ENCODE data around the gene HS3ST1.

The HS3ST1 gene

GRCh38 chr4:11428231-11428898 is at the start of gene HS3ST1:
HS3ST1 (minus strand) TSS chr4:11428894; CDS start chr4:11400005, 28,889 bp downstream.
- DNase-seq: no peak

DNA sequence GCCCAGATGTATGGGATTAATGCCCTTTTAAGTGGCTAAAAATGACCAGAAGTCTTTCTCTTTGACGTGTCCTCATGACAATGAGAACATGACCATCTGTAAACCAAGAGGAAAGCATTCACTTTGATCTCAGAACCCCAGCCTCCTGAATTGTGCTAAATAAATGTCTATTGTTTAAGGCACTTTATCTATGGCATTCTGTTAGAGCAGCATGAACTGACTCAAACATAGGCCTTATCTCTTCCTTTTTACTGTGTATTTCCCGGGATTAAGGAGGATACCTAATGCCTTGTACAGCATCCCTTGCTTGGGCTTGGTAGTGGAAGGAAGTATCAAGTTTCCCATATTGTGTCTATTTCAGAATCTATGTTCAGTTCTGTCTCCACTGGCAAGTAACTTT is 47.2 kb upstream of the HS3ST1 start:
- no peak for DNase-seq

DNA sequence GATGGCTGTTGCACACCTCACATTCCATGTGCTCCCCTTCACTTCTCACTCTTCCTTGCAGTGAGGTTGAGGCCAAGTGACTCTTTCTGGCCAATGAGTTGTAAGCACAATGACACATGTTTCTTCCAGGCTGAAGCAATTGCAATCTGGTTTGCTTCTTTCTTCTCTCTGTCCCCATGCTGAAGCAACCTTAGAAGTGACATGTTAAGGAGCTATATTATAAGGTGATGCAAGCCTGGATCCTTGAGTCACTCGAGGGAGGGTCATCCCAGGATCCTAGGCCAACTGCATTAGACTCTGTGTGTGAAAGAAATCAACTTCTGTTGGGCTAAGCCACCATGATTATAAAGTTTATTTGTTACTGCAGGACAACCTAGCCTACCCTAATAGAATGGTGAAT is 45.5 kb upstream of the HS3ST1 start:
- no peak for DNase-seq

DNA sequence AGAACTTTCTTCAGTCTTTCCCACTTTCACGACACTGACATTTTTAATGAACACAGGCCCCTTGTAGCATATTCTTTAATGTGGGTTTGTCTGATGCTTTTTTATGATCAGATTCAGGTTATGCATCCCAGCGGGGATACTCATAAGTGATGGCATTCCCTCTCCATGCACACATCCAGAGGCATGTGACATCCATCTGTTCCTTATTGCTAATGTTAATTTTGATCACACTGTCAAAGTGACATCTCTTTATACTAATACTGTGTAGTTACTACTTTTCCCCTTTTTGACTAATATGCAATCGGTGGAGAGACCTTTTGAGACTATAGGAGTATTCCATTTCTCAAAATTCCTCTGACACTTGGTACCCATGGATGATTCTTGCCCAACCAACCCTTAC is 43.8 kb upstream of the HS3ST1 start:
- DNase-seq: no peak

DNA sequence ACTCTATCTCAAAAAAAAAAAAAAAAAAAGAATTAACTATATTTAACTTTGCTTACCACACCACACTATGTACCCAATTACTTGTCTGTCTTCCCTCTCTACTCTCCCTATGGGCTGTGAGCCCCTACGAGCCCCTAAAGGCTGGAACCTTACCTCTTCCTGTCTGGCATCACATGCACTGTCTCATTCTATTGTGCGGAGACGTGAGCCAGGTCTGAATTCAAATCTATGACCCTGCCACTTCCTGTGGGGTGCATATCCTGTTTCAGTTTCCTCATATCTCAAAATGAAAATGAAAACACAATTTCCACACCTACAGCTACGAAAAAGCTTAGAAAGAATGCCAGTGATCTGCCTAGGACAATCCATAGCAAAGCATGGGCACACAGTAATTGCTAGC is 42.9 kb upstream of the HS3ST1 start:
- peak; percentile 16 to 19 for DNase-seq

DNA sequence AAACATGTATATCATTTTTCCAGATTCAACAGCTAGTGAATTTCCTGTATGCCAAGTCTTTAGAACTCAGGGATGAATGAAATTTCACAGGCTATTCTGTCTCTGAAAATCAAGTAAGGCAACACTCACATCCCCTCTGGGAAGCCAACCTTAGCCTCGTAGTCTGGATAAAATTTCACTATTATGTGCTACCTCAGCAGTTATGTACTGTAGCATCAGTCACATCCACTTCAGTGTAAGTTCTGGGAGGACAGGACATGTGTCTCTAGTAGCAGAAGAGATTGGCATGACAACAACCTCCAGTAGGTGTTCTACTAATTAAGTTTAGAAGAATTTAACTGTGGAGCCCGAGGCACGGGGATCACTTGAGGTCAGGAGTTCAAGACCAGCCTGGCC is 42.4 kb upstream of the HS3ST1 start:
- no peak for DNase-seq

- no peak for DNase-seq
These were observed 41.8 kb upstream of the HS3ST1 start for GRCh38 chr4:11470438-11471045.

GRCh38 chr4:11469650-11470437 is 41.1 kb upstream of the HS3ST1 start:
- no peak for DNase-seq

- DNase-seq: no peak
These were observed 40.2 kb upstream of the HS3ST1 start for GRCh38 chr4:11468901-11469300.

DNA sequence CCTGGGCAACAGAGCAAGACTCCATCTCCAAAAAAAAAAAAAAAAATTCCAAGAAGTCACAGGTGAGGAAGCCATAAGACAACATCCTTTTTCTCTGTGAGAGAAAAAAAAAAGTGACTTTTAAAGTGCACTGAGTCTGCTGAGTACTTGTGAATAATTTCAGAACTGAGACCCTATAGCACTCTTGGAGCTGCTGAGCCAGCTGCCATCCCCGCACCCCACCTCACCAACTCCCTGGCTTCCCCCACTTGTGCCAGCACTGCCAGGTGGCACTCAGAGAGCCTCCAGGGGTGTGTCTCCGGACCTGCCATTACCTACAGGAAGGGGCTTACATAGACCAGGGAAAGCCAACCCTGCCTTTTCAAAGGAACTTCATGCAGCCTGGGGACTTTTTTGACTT is 39.2 kb upstream of the HS3ST1 start:
- no peak for DNase-seq

GRCh38 chr4:11463707-11464106 is 35.0 kb upstream of the HS3ST1 start:
- no peak for DNase-seq

- DNase-seq: no peak
These were observed 27.7 kb upstream of the HS3ST1 start for GRCh38 chr4:11456401-11456800.

GRCh38 chr4:11455201-11455835 is 26.6 kb upstream of the HS3ST1 start:
- no peak for DNase-seq

GRCh38 chr4:11451716-11452115 is 23.0 kb upstream of the HS3ST1 start:
- no peak for DNase-seq

- no peak for DNase-seq
These were observed 17.6 kb upstream of the HS3ST1 start for GRCh38 chr4:11446155-11446811.

DNA sequence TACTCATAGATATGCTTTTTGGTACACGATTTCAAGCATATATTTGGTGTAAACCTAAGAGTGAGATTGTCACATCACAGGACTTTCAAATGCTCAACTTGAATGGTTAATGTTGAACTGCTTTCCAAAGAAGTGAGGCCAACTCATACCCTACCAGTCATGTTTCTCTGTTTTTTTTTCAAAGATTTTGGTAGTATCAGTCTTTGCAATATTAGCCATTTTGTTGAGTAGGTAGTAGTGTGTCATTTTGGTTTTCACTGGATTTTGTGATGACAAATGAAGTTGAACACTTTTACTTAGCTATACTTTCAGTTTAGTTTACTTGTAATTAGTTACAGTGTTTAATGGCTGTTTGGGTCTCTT is 12.5 kb upstream of the HS3ST1 start:
- DNase-seq: no peak

DNA sequence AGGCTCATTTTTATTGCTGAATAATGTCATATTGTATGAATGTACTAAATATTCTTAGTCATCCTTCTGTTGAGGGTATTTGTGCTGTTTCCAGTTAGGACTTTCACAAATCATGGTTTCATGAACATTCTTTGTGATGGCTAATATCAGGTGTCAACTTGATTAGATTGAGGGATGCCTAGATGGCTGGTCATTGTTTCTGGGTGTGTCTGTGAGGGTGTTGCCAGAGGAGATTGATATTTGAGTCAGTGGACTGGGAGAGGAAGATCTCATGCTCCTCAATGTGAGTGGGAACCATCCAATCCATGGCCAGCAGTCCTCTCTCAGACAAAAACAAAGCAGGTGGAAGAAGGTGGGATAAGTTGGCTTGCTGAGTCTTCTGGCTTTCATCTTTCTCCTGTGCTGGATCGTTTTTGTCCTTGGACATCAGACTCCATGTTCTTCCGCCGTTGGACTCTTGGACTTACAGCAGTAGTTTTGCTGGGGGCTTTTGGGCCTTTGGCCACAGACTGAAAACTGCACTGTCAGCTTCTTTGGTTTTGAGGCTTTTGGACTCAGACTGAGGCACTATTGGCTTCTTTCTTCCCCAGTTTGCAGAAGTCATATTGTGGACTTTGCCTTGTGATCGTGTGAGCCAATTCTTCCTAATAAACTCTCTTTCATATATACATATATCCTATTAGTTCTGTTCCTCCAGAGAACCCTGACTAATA is 11.9 kb upstream of the HS3ST1 start:
- DNase-seq: no peak

DNA sequence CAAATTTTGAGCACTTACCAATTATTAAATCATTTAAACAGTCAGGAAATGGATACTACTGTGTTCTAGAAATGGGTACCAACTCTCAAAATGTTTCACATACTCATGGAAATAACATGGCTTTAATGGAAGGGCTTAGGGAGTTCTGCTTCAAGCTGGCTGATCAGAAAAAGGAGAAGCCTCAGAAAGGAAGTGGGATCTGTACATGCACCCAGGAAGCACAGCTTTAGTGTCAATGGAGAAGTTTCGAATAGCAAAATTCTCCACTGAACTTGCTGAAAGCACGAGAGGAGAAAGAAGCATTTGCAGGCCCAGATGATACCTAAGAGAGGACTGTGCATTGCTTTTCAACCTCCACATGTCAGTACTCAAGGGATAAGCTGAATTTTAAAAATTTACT is 11.1 kb upstream of the HS3ST1 start:
- no peak for DNase-seq

GRCh38 chr4:11438647-11439046 is 10.0 kb upstream of the HS3ST1 start:
- no peak for DNase-seq

GRCh38 chr4:11436673-11437072 is 8.0 kb upstream of the HS3ST1 start:
- no peak for DNase-seq

GRCh38 chr4:11436084-11436483 is 7.4 kb upstream of the HS3ST1 start:
- no peak for DNase-seq

DNA sequence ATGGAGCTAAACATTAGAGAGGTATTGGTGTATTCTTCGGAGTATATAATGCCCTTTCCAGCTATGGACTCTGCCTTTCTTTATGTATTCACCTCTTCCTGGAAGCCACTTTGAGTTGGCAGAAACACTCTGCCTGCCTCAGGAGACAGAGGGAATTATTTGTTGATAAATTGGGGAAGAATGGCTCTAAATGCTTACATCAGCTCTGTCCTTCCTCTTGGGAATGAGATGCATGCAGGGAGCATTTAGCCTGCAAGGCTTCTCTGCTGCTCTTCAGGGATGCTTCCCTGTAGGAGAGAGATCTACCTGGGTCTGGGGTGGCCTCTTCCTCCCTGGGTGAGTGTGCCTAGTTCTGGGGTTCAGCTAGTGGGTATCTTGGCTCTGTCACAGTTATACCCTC is 6.9 kb upstream of the HS3ST1 start:
- no peak for DNase-seq

DNA sequence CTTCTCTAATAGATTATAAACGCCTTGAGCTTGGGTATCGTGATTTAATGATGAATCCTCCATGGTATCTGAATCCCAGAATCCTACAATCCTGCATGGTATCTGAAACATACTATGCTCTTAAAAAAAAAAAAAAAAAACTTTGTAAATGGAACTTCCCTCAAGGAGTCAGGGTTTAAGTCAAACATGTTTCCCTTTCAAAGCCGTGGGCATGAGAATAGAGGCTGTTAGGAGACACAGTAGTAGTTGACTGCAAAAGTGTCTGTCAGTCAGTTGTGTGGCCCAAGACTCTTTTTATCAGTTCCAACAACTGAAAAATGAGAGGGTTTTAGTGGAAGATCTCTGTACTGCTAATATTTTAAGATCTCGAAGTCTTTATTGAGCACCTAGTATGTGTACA is 2.4 kb upstream of the HS3ST1 start:
- no peak for DNase-seq
